Glomerular visceral epithelial cell (primary cell): ENCODE data around the gene JUP.

Experiments used
- DNase-seq: peaks from one replicate; pipeline ENCODE4 v3.0.0-alpha.2; 2016; ENCODE audit errors: extremely low spot score

Gene JUP

GRCh38 chr17:41723801-41724475 lies 62.6 kb downstream of the JUP start:
- no peak for DNase-seq

DNA sequence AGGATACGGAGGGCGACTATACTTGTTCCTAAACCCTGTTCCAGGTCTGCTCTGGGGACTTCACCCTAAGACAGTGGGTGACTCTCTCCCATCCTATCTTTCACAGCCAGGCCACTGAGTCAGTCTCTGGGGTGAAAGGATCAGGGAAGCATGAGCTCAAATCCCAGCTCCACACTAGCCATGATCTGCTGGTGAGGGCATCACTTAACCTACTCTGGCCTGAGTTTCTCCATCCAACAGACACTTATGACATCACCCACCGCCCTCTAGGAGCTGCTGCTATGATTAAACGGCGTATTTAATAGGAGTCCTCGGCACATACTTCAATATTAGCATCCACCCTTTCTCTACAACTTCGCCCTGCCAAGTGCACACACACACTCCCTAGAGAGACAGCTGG lies 64.3 kb downstream of the JUP start:
- no peak for DNase-seq

DNA sequence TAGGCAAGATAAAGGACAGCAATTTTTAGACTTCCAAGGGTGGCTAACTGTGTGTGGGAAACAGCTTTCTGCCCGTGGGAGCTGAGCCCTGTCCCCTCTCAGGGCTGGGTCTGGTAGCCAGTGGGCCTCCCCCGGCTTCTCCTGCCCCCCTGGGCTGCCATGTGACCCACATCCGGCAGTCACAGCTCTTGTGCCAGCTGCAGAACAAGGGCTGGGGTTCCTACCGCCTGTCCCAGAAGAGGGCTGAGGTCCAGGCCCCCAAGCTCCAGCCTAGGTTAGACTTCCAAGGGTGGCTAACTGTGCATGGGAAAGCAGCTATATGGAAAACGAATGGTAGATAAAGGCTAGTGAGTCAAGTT lies 68.2 kb downstream of the JUP start:
- no peak for DNase-seq

DNA sequence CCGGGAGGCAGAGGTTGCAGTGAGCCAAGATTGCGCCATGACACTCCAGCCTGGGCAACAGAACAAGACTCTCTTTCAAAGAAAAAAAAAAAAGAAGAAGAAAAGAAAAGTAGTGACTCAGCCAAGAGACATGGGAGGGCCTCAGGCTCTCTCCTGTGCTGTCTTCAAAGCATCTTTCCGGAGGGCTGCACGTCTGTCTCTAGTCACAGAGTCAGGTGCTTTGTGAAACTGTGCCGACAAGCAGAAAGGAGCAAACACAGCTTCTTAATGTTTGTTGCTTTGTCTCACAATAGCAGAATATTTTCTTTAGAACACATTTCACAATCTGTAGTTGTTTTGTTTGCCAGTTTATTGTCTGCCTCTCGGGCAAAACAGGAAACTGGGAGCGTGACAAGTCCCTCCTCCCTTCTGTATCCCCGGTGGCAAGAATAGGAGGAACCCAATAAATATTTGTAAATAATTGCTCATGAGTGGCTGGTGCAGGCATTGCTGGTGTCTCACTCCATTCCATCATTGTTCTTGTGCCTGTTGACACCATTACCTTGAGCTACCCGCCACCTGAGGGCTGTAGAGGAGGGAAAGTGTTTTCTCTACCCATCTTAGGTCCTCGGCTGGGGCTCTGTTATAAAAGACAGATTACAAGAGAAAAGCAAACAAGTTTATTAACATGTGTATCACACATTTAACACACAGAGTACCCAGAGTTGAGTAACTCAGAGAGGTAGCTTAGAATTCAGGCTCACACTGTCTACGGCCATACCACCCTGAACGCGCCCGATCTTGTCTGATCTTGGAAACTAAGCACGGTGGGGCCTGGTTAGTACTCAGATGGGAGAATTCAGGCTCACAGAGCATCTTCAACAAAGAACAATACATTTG lies 68.9 kb downstream of the JUP start:
- no peak for DNase-seq

DNA sequence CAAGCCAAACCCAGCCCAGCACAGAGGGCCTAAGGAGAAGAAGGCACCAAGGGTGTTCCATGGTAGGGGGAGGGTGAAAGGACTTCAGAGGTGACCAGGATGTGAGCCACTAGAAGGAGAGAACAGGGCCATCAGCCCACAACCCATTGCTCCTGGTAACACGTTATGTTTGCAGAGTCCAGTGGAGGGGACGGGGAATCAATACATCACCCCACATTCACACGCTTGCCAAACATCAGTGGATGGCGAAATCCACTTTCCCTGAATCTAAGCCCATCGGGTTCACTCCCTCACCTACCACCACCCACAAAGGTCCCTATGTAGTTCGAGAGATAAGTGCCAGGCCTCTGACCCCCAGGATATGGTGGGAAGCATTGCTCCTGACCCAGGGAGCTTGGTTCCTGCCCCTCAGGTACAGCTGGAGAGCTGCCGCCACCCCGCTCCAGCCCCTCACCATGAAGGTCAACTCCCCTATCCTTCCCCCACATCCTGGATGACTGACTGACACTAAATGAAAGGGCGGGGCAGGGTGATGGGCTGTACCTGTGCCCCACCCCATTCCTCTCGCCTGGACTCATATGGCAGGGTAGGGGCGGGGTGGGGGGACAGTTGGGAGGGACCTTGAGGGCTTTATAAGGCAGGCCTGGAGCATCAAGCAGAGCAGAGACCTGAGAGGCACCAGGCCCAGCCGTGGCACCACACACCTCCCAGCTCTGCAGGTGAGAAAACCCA lies 74.7 kb downstream of the JUP start, which contains the start of gene GAST:
TSS of gene GAST (plus strand) at position 663 of the 732 bp plus-strand sequence. CDS start 3,106 bp downstream, outside the sequence.
- DNase-seq = no peak

DNA sequence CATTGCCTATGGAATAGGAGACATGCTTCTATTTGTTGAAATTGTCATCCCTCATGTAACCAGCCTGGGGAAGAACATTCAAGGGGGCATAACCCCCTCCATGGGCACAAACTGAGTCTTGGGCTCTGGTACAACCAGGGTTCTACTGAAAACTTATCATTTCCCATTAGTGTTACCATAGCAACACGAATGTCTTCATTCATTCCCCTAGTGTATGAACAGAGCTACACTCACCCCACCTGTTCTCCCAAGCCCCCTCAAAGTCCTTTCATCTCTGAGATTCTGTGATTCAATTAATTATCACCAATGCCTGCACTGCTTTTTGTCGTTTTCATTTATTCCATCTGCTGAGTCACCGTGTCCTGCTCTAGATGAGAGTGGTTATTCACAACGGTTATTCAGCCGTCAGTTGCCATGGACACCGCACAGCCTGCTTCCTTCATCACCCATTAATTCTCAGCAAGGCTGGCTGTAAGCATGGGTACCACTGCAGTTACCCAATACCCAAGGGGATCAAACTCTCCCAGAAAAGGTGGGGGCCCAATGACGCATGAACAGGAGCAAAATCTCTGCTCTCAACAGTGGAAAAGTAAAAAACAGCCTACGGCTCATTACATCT lies 75.9 kb downstream of the JUP start:
- DNase-seq = peak; percentile 66

- no peak for DNase-seq
Observed at GRCh38 chr17:41707803-41708669, 78.5 kb downstream of the JUP start.

GRCh38 chr17:41705271-41705991 lies 81.1 kb downstream of the JUP start:
- DNase-seq = no peak
